ENCODE results near the gene NAA80.

The NAA80 gene

GRCh38 chr3:50298836-50299637 is at the start of gene NAA80, which contains the start of gene HYAL3:
NAA80 (minus strand) TSS chr3:50299405; CDS start chr3:50297463, 1,942 bp downstream.
HYAL3 (minus strand) TSS chr3:50299405; CDS start chr3:50295602, 3,803 bp downstream.
- peak within 1 kb of the TSS; percentile 61 for H3K4me3 ChIP-seq (ENCODE audit: low read depth, low read length)
- peak; percentile 100 for DNase-seq (ENCODE audit: low read depth)
- TF ChIP-seq CTCF (conservative IDR thresholded peaks at IDR 0.05; ENCODE audit: low read depth, low read length): peak; percentile 33

GRCh38 chr3:50347187-50347813 is 48.1 kb upstream of the NAA80 start:
- peak; percentile 81 for DNase-seq (ENCODE audit: low read depth)
- H3K4me3 ChIP-seq (ENCODE audit: low read depth, low read length): no peak overlapping the region
- TF ChIP-seq CTCF (conservative IDR thresholded peaks at IDR 0.05; ENCODE audit: low read depth, low read length): peak; percentile 72

GRCh38 chr3:50345586-50346234 is 46.5 kb upstream of the NAA80 start, which contains the start of gene ZMYND10:
ZMYND10 (minus strand) TSS chr3:50345732; CDS start chr3:50345579, 153 bp downstream.
- H3K4me3 ChIP-seq (ENCODE audit: low read depth, low read length): peak within 1 kb of the TSS; percentile 55
- DNase-seq (ENCODE audit: low read depth): peak; percentile 42
- no peak for TF ChIP-seq CTCF (conservative IDR thresholded peaks at IDR 0.05; ENCODE audit: low read depth, low read length)

- no peak overlapping the region for H3K4me3 ChIP-seq (ENCODE audit: low read depth, low read length)
- DNase-seq (ENCODE audit: low read depth): no peak
- TF ChIP-seq CTCF (conservative IDR thresholded peaks at IDR 0.05; ENCODE audit: low read depth, low read length): no peak
These were observed 45.8 kb upstream of the NAA80 start for GRCh38 chr3:50345008-50345407.

GRCh38 chr3:50342813-50343633 is 43.8 kb upstream of the NAA80 start:
- peak; percentile 25 for TF ChIP-seq CTCF (conservative IDR thresholded peaks at IDR 0.05; ENCODE audit: low read depth, low read length)

GRCh38 chr3:50341996-50342650 is 42.9 kb upstream of the NAA80 start:
- no peak overlapping the region for H3K4me3 ChIP-seq (ENCODE audit: low read depth, low read length)
- TF ChIP-seq CTCF (conservative IDR thresholded peaks at IDR 0.05; ENCODE audit: low read depth, low read length): no peak
- no peak for DNase-seq (ENCODE audit: low read depth)

More at GRCh38 chr3:50342813-50343633, 43.8 kb upstream of the NAA80 start:
- H3K4me3 ChIP-seq (ENCODE audit: low read depth, low read length): no peak overlapping the region
- no peak for DNase-seq (ENCODE audit: low read depth)

All from choroid plexus epithelial cell (primary cell).